ENCODE measurements around the gene DNAH14. TPM values are rescaled to one million over a fixed set of nuclear protein-coding genes. Genes with fewer than 3 reads are reported as not detected.

DNAH14 gene
- total and polyA plus RNA-seq, 4 donors, result 2.7 to 19.8 (median 9.6) TPM

DNA sequence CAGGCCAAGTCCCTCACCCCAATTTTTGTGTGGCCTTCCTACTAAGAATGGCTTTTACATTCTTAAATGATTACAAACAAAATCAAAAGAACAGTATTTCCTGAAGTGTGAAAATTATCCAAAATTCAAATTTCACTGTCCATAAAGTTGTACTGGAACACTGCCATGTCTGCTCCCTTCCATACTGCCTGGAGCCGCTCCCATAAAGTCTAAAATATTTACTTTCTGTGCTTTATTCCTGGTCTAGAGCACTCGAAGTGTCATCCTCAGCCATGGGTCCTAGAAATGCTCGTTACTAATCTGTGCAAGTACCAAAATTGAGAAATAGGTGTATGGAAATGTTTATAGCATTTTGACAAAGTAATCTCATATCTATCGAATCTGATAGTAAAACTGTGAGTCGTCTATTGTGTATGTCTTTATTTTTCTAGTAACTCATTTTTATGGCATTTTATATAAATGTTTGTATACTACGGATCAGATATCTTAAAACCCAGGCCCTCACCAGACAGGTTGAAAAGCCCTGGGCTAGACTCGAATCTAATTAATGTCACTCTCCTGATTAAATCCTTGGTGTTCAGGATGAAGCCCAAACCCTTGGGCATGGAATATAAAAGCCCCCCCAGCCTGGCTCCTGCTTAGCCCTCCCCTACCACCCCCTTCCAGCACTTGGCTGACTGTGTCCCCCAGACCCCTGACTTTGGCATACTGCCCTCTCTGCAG lies 493.5 kb downstream of the DNAH14 start (continued):
- TF ChIP-seq, protein P1, sequence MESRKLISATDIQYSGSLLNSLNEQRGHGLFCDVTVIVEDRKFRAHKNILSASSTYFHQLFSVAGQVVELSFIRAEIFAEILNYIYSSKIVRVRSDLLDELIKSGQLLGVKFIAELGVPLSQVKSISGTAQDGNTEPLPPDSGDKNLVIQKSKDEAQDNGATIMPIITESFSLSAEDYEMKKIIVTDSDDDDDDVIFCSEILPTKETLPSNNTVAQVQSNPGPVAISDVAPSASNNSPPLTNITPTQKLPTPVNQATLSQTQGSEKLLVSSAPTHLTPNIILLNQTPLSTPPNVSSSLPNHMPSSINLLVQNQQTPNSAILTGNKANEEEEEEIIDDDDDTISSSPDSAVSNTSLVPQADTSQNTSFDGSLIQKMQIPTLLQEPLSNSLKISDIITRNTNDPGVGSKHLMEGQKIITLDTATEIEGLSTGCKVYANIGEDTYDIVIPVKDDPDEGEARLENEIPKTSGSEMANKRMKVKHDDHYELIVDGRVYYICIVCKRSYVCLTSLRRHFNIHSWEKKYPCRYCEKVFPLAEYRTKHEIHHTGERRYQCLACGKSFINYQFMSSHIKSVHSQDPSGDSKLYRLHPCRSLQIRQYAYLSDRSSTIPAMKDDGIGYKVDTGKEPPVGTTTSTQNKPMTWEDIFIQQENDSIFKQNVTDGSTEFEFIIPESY (IDR thresholded peaks at IDR 0.05), result no peak
- TF ChIP-seq EGR1 (IDR thresholded peaks at IDR 0.05; ENCODE audit: low read depth in 2 of 2), result no peak
- no peak for TF ChIP-seq TAF1 (conservative IDR thresholded peaks at IDR 0.05)
- no peak for TF ChIP-seq NR2F2 (IDR thresholded peaks at IDR 0.05)

DNA sequence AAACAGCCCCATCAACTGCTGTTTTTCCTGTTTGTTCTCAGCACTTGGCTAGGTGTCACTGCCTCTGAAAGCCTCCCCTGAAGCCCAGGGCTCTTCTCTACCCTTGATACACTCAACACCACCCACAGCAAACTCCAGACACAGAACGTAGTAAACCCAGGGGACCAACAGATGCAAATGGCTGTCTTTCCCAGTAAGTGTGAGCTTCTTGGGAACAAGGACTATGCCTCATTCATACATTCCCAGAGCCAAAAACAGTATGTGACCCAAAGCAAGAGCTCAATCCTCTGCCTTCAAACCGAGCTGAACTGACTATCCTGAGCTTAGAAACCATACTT lies 494.0 kb downstream of the DNAH14 start:
- no peaks in the 10 kb centered on the region for H3K27me3 ChIP-seq (ENCODE audit: control insufficient read depth in 4 of 4, insufficient read depth in 4 of 4, low read length in 3 of 4)

More for the DNA sequence above, 494.0 kb downstream of the DNAH14 start:
- no peaks in the 10 kb centered on the region for H3K9me3 ChIP-seq (ENCODE audit: control insufficient read depth in 4 of 4, low read length in 3 of 4)
- peaks cover 0 to 10% (median 8%) of the 10 kb centered on the region in 4 donors for H3K36me3 ChIP-seq (ENCODE audit: control insufficient read depth in 4 of 4, insufficient read depth in 3 of 4, low read depth in 1 of 4, low read length in 3 of 4)
- TF ChIP-seq SP1 (IDR thresholded peaks at IDR 0.05), result no peak
- no peak for TF ChIP-seq YY1 (IDR thresholded peaks at IDR 0.05)
- no peak for TF ChIP-seq REST (IDR thresholded peaks at IDR 0.05)
- TF ChIP-seq ATF3 (IDR thresholded peaks at IDR 0.05), result no peak
- no peak for TF ChIP-seq EGR1 (IDR thresholded peaks at IDR 0.05; ENCODE audit: low read depth in 2 of 2)
- no peak for TF ChIP-seq GABPA (IDR thresholded peaks at IDR 0.05 in 1 of 2, conservative IDR thresholded peaks at IDR 0.05 in 1 of 2)
- no peak for TF ChIP-seq HNF4A (conservative IDR thresholded peaks at IDR 0.05)
- TF ChIP-seq NR2F2 (IDR thresholded peaks at IDR 0.05), result no peak
- TF ChIP-seq, protein P2, sequence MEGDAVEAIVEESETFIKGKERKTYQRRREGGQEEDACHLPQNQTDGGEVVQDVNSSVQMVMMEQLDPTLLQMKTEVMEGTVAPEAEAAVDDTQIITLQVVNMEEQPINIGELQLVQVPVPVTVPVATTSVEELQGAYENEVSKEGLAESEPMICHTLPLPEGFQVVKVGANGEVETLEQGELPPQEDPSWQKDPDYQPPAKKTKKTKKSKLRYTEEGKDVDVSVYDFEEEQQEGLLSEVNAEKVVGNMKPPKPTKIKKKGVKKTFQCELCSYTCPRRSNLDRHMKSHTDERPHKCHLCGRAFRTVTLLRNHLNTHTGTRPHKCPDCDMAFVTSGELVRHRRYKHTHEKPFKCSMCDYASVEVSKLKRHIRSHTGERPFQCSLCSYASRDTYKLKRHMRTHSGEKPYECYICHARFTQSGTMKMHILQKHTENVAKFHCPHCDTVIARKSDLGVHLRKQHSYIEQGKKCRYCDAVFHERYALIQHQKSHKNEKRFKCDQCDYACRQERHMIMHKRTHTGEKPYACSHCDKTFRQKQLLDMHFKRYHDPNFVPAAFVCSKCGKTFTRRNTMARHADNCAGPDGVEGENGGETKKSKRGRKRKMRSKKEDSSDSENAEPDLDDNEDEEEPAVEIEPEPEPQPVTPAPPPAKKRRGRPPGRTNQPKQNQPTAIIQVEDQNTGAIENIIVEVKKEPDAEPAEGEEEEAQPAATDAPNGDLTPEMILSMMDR (IDR thresholded peaks at IDR 0.05; ENCODE audit: low read depth, low read length, missing input control), result no peak
- TF ChIP-seq, protein P3, sequence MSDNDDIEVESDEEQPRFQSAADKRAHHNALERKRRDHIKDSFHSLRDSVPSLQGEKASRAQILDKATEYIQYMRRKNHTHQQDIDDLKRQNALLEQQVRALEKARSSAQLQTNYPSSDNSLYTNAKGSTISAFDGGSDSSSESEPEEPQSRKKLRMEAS (IDR thresholded peaks at IDR 0.05), result no peak
- TF ChIP-seq FOXA1 (IDR thresholded peaks at IDR 0.05), result no peak
- TF ChIP-seq HNF4G (IDR thresholded peaks at IDR 0.05), result no peak
- TF ChIP-seq RAD21 (IDR thresholded peaks at IDR 0.05), result no peak
- TF ChIP-seq TAF1 (conservative IDR thresholded peaks at IDR 0.05), result no peak
- no peak for TF ChIP-seq FOXA2 (IDR thresholded peaks at IDR 0.05)
- no peak for DNase-seq (ENCODE audit: low spot score)
- peaks cover 10 to 50% (median 33%) of the 10 kb centered on the region in 4 donors for H3K4me1 ChIP-seq (ENCODE audit: control insufficient read depth in 4 of 4, insufficient read depth in 4 of 4, low read length in 3 of 4)
- no peak overlapping the region for H3K9ac ChIP-seq (ENCODE audit: low read depth in 1 of 2, low read length in 2 of 2)
- no peak overlapping the region for H3K4me3 ChIP-seq (ENCODE audit: low read depth in 1 of 3, low read length in 3 of 3)
- peak overlapping the region in 1 of 2 donors; percentile 16 for H3K27ac ChIP-seq (ENCODE audit: low read depth in 1 of 2, low read length in 2 of 2)
- 73% methylated on average over 2 of the region's 2 CpGs for WGBS
